ENCODE measurements around the gene NSD2.

The NSD2 gene

GRCh38 chr4:1852904-1853623, 18.1 kb upstream of the NSD2 start:
- H3K23ac ChIP-seq (ENCODE audit: low read length): no peak overlapping the region
- no peak overlapping the region for H4K12ac ChIP-seq (ENCODE audit: low read depth, low read length)
- H2BK120ac ChIP-seq (ENCODE audit: insufficient read depth, low read length, poor library complexity): no peak overlapping the region
- no peak overlapping the region for H3K9ac ChIP-seq (ENCODE audit: low read length)
- no peak for DNase-seq
- peaks cover 9 to 11% of the 10 kb centered on the region in 2 experiments for H3K4me1 ChIP-seq (ENCODE audit: control insufficient read depth in 1 of 2, insufficient read depth in 2 of 2, low read length in 2 of 2)
- no peak overlapping the region for H3K14ac ChIP-seq (ENCODE audit: low read length)
- H4K91ac ChIP-seq (ENCODE audit: low read depth, low read length): no peak overlapping the region
- H4K8ac ChIP-seq (ENCODE audit: low read depth, low read length): no peak overlapping the region
- H2AFZ ChIP-seq (ENCODE audit: insufficient read depth, low read length, poor library complexity): no peak overlapping the region
- H2BK5ac ChIP-seq (ENCODE audit: low read depth, low read length, poor library complexity): no peak overlapping the region
- H3K4me3 ChIP-seq (ENCODE audit: low read depth, low read length): no peak overlapping the region
- H3K27me3 ChIP-seq (ENCODE audit: insufficient read depth, low read length): no peaks in the 10 kb centered on the region
- no peak overlapping the region for H3K4me2 ChIP-seq (ENCODE audit: low read length)
- no peak overlapping the region for H2AK5ac ChIP-seq (ENCODE audit: low read length)
- H3K36me3 ChIP-seq (ENCODE audit: control insufficient read depth in 1 of 2, insufficient read depth in 2 of 2, low read length in 2 of 2): peaks cover 0 to 3% of the 10 kb centered on the region in 2 experiments
- H2BK12ac ChIP-seq (ENCODE audit: low read length): no peak overlapping the region
- H3K27ac ChIP-seq (ENCODE audit: low read depth, low read length): no peak overlapping the region
- no peak overlapping the region for H3K4ac ChIP-seq (ENCODE audit: low read depth, low read length)
- H3K9me3 ChIP-seq (ENCODE audit: insufficient read depth, low read depth, low read length): peaks cover 2% of the 10 kb centered on the region
- H3K18ac ChIP-seq (ENCODE audit: low read length): no peak overlapping the region
- peaks cover 10% of the 10 kb centered on the region for H3K79me1 ChIP-seq (ENCODE audit: low read length)
- H3K79me2 ChIP-seq (ENCODE audit: control insufficient read depth, insufficient read depth, low read length, poor library complexity): peaks cover 12% of the 10 kb centered on the region
- no CpG with 5 or more reads among the region's 9 CpGs for WGBS (ENCODE audit: extremely low coverage, insufficient coverage, insufficient read length)

DNA sequence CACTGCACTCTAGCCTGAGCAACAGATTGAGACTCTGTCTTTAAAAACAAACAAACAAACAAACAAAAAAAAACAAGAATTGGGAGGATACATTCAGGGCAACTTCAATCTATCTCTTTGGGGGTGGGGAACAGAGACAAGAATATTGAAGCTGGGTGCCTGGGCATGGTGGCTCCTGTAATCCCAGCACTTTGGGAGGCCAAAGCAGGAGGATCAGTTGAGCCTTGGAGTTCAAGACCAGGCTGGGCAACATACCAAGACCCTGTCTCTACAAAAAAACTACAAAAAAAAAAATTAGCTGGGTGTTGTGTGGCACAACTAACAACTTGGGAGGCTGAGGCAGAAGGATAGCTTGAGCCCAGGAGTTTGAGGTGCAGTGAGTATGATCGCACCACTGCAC, 16.4 kb upstream of the NSD2 start:
- no peak overlapping the region for H3K4me3 ChIP-seq (ENCODE audit: low read depth, low read length)
- H3K9me3 ChIP-seq (ENCODE audit: insufficient read depth, low read depth, low read length): peaks cover 2% of the 10 kb centered on the region
- H3K14ac ChIP-seq (ENCODE audit: low read length): no peak overlapping the region
- no peak for DNase-seq
- H2BK120ac ChIP-seq (ENCODE audit: insufficient read depth, low read length, poor library complexity): no peak overlapping the region
- no peaks in the 10 kb centered on the region for H3K27me3 ChIP-seq (ENCODE audit: insufficient read depth, low read length)
- H3K4me1 ChIP-seq (ENCODE audit: control insufficient read depth in 1 of 2, insufficient read depth in 2 of 2, low read length in 2 of 2): peaks cover 9 to 11% of the 10 kb centered on the region in 2 experiments
- no peak overlapping the region for H4K8ac ChIP-seq (ENCODE audit: low read depth, low read length)
- peak overlapping the region; percentile 91 for H3K4me2 ChIP-seq (ENCODE audit: low read length)
- H2BK12ac ChIP-seq (ENCODE audit: low read length): no peak overlapping the region
- H3K79me1 ChIP-seq (ENCODE audit: low read length): peaks cover 10% of the 10 kb centered on the region
- H2AK5ac ChIP-seq (ENCODE audit: low read length): no peak overlapping the region
- no peak overlapping the region for H3K27ac ChIP-seq (ENCODE audit: low read depth, low read length)
- H4K12ac ChIP-seq (ENCODE audit: low read depth, low read length): no peak overlapping the region
- no peak overlapping the region for H2AFZ ChIP-seq (ENCODE audit: insufficient read depth, low read length, poor library complexity)
- no peak overlapping the region for H3K23ac ChIP-seq (ENCODE audit: low read length)
- H3K36me3 ChIP-seq (ENCODE audit: control insufficient read depth in 1 of 2, insufficient read depth in 2 of 2, low read length in 2 of 2): peaks cover 0 to 3% of the 10 kb centered on the region in 2 experiments
- H3K18ac ChIP-seq (ENCODE audit: low read length): no peak overlapping the region
- WGBS (ENCODE audit: extremely low coverage, insufficient coverage, insufficient read length): no CpG with 5 or more reads among the region's 1 CpG
- H4K91ac ChIP-seq (ENCODE audit: low read depth, low read length): no peak overlapping the region
- H2BK5ac ChIP-seq (ENCODE audit: low read depth, low read length, poor library complexity): no peak overlapping the region
- peaks cover 12% of the 10 kb centered on the region for H3K79me2 ChIP-seq (ENCODE audit: control insufficient read depth, insufficient read depth, low read length, poor library complexity)
- peak overlapping the region; percentile 25 for H3K4ac ChIP-seq (ENCODE audit: low read depth, low read length)
- H3K9ac ChIP-seq (ENCODE audit: low read length): no peak overlapping the region

GRCh38 chr4:1855333-1856070, 15.7 kb upstream of the NSD2 start:
- Histone ChIP-seq H2BK120ac (ENCODE audit: insufficient read depth, low read length, poor library complexity) (peak overlapping the region; percentile 21), H3K23ac (ENCODE audit: low read length) (peak overlapping the region; percentile 14), H3K18ac (ENCODE audit: low read length) (peak overlapping the region; percentile 71), H3K27me3 (ENCODE audit: insufficient read depth, low read length) (no peaks in the 10 kb centered on the region), H3K4ac (ENCODE audit: low read depth, low read length) (peak overlapping the region; percentile 90), H2AK5ac (ENCODE audit: low read length) (peak overlapping the region; percentile 60), H4K8ac (ENCODE audit: low read depth, low read length) (peak overlapping the region; percentile 81), H2BK5ac (ENCODE audit: low read depth, low read length, poor library complexity) (peak overlapping the region; percentile 9), H3K79me2 (ENCODE audit: control insufficient read depth, insufficient read depth, low read length, poor library complexity) (peaks cover 12% of the 10 kb centered on the region), H3K4me2 (ENCODE audit: low read length) (peak overlapping the region; percentile 91), H3K4me3 (ENCODE audit: low read depth, low read length) (peak overlapping the region; percentile 79), H3K79me1 (ENCODE audit: low read length) (peaks cover 10% of the 10 kb centered on the region), H3K4me1 (ENCODE audit: control insufficient read depth in 1 of 2, insufficient read depth in 2 of 2, low read length in 2 of 2) (peaks cover 9 to 11% of the 10 kb centered on the region in 2 experiments), H3K14ac (ENCODE audit: low read length) (peak overlapping the region; percentile 90), H3K27ac (ENCODE audit: low read depth, low read length) (peak overlapping the region; percentile 28), H3K9me3 (ENCODE audit: insufficient read depth, low read depth, low read length) (peaks cover 2% of the 10 kb centered on the region), H4K12ac (ENCODE audit: low read depth, low read length) (peak overlapping the region; percentile 84), H3K9ac (ENCODE audit: low read length) (peak overlapping the region; percentile 85), H3K36me3 (ENCODE audit: control insufficient read depth in 1 of 2, insufficient read depth in 2 of 2, low read length in 2 of 2) (peaks cover 0 to 3% of the 10 kb centered on the region in 2 experiments), H2AFZ (ENCODE audit: insufficient read depth, low read length, poor library complexity) (peak overlapping the region; percentile 57), H2BK12ac (ENCODE audit: low read length) (no peak overlapping the region), H4K91ac (ENCODE audit: low read depth, low read length) (peak overlapping the region; percentile 72)
- peak in 1 of 2 donors; percentile 27 for DNase-seq
- WGBS (ENCODE audit: extremely low coverage, insufficient coverage, insufficient read length): no CpG with 5 or more reads among the region's 92 CpGs

DNA sequence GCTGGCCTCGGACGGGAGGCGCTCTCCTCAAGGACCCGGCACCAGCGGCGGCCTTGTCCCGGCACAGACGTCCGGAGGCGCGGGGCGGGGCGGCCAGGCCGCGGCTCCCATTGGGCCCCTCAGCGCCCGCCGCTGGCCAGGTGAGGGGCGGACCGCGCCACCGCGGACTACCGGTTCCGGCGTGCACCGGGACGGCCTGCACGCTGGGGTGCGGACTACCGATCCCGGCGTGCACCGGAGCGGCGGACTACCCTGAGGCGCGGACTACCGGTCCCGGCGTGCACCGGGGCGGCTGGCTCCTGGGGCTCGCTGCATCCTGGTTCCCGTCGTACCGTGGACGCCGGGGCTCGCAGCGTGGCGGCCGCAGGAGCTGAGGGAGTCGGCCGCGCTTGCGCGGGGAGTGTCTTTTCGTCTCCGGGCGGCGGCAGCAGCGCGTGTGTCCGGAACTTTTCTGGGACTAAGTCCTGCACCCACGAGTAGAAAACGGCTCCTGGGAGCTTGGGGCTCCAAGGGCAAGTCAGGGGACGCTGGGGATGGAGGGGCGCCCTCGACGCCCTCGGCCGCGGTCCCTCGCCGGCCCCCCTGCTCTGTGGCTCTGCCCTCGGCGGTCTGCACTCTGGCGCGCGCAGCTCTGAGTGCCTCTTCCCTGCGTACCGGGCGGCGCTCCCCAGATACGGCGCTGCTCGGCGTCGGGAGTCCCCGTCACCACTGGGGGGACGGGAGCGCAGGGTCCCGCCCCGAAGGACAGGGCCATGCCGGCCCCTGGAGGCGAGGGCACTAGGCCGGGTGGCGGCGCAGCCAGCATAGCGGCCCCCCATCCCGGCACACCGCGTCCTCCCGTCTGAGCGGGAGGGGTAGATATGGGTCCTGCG, 14.9 kb upstream of the NSD2 start, which contains the start of gene LETM1:
TSS of gene LETM1 (minus strand) at position 86 of the 872 bp plus-strand sequence. CDS start 206 bp downstream, outside the sequence.
- Histone ChIP-seq H4K8ac (ENCODE audit: low read depth, low read length) (peak within 1 kb of the TSS; percentile 86), H2BK12ac (ENCODE audit: low read length) (no peak within 1 kb of the TSS), H2BK5ac (ENCODE audit: low read depth, low read length, poor library complexity) (peak within 1 kb of the TSS; percentile 9), H3K27me3 (ENCODE audit: insufficient read depth, low read length) (no peaks in the 10 kb centered on the region), H3K4me1 (ENCODE audit: control insufficient read depth in 1 of 2, insufficient read depth in 2 of 2, low read length in 2 of 2) (peaks cover 9 to 11% of the 10 kb centered on the region in 2 experiments), H2AK5ac (ENCODE audit: low read length) (peak within 1 kb of the TSS; percentile 60), H4K91ac (ENCODE audit: low read depth, low read length) (peak within 1 kb of the TSS; percentile 78), H3K79me1 (ENCODE audit: low read length) (peaks cover 10% of the 10 kb centered on the region), H3K4me2 (ENCODE audit: low read length) (peak within 1 kb of the TSS; percentile 91), H2BK120ac (ENCODE audit: insufficient read depth, low read length, poor library complexity) (peak within 1 kb of the TSS; percentile 21), H3K79me2 (ENCODE audit: control insufficient read depth, insufficient read depth, low read length, poor library complexity) (peaks cover 12% of the 10 kb centered on the region), H3K4ac (ENCODE audit: low read depth, low read length) (peak within 1 kb of the TSS; percentile 90), H3K27ac (ENCODE audit: low read depth, low read length) (peak within 1 kb of the TSS; percentile 28), H4K12ac (ENCODE audit: low read depth, low read length) (peak within 1 kb of the TSS; percentile 89), H3K4me3 (ENCODE audit: low read depth, low read length) (peak within 1 kb of the TSS; percentile 79), H3K18ac (ENCODE audit: low read length) (peak within 1 kb of the TSS; percentile 81), H3K9me3 (ENCODE audit: insufficient read depth, low read depth, low read length) (no peaks in the 10 kb centered on the region), H2AFZ (ENCODE audit: insufficient read depth, low read length, poor library complexity) (peak within 1 kb of the TSS; percentile 80), H3K14ac (ENCODE audit: low read length) (peak within 1 kb of the TSS; percentile 90), H3K23ac (ENCODE audit: low read length) (peak within 1 kb of the TSS; percentile 14), H3K9ac (ENCODE audit: low read length) (peak within 1 kb of the TSS; percentile 86), H3K36me3 (ENCODE audit: control insufficient read depth in 1 of 2, insufficient read depth in 2 of 2, low read length in 2 of 2) (peaks cover 0 to under 1% of the 10 kb centered on the region in 2 experiments)
- peak; percentile 71 to 77 for DNase-seq
- no CpG with 5 or more reads among the region's 107 CpGs for WGBS (ENCODE audit: extremely low coverage, insufficient coverage, insufficient read length)
